GM21723 (cell line): ENCODE results near the gene GARIN3.

Experiments used
- ATAC-seq: cut with Tn5 transposase; IDR thresholded peaks from one replicate; pipeline ENCODE4 v1.9.1; 2021; ENCODE audit warnings: mild to moderate bottlenecking, moderate library complexity; ENCODE audit not compliant: unreplicated experiment

The GARIN3 gene

GRCh38 chr5:157150995-157151394, 15.1 kb downstream of the GARIN3 start:
- no peak for ATAC-seq

GRCh38 chr5:157148734-157149615, 17.1 kb downstream of the GARIN3 start:
- ATAC-seq = peak; percentile 70

- peak; percentile 48 for ATAC-seq
Measured at GRCh38 chr5:157143127-157143971, 22.7 kb downstream of the GARIN3 start.

GRCh38 chr5:157142317-157143126, 23.5 kb downstream of the GARIN3 start, which contains the start of gene MED7:
MED7 (minus strand) TSS chr5:157142865; CDS start chr5:157139431, 3,434 bp downstream.
- peak; percentile 100 for ATAC-seq

GRCh38 chr5:157137691-157138090, 28.4 kb downstream of the GARIN3 start:
- no peak for ATAC-seq

- no peak for ATAC-seq
Measured at GRCh38 chr5:157132281-157132612, 33.8 kb downstream of the GARIN3 start.

- peak; percentile 52 for ATAC-seq
Measured at GRCh38 chr5:157130925-157131324, 35.1 kb downstream of the GARIN3 start.

- no peak for ATAC-seq
Measured at GRCh38 chr5:157121709-157122108, 44.4 kb downstream of the GARIN3 start.

- ATAC-seq = no peak
Measured at GRCh38 chr5:157120102-157120501, 46.0 kb downstream of the GARIN3 start.

- peak; percentile 73 for ATAC-seq
Measured at GRCh38 chr5:157116483-157116954, 49.5 kb downstream of the GARIN3 start.

GRCh38 chr5:157115502-157115901, 50.6 kb downstream of the GARIN3 start:
- ATAC-seq = no peak

- ATAC-seq = no peak
Measured at GRCh38 chr5:157115012-157115411, 51.1 kb downstream of the GARIN3 start.

- no peak for ATAC-seq
Measured at GRCh38 chr5:157113002-157113401, 53.1 kb downstream of the GARIN3 start.
